Psoas muscle (tissue), 8 donors: ENCODE data around the gene M6PR. TPM values are rescaled to one million over a fixed set of nuclear protein-coding genes. Genes with fewer than 3 reads are reported as not detected.

Experiments used
- ATAC-seq, 4 donors: fragments of 200-7000 bp; cut with Tn5 transposase; one replicate each; pipeline ENCODE4 v1.9.1; 2020; ENCODE audit warnings: moderate library complexity in 3 of 4, mild to moderate bottlenecking in 2 of 4
- DNase-seq, 2 donors: peaks; one replicate each; pipeline ENCODE4 v3.0.0-alpha.2; 2020
- H3K27ac ChIP-seq: fragments of 200-600 bp; one replicate; pipeline ENCODE4 v1.8.0; 2022
- H3K27me3 ChIP-seq, 3 donors: fragments of 200-600 bp in 1 of 3; one replicate each; pipeline versions ENCODE4 v1.6.1 to v1.8.0; 2013 to 2022; ENCODE audit warnings: low read length in 2 of 3, mild to moderate bottlenecking in 2 of 3, moderate library complexity in 1 of 3; ENCODE audit not compliant: insufficient read depth in 3 of 3
- H3K36me3 ChIP-seq, 2 donors: fragments of 200-600 bp in 1 of 2; one replicate each; pipeline versions ENCODE4 v1.6.1 to v1.8.0; 2013 to 2022; ENCODE audit warnings: low read depth in 1 of 2, mild to moderate bottlenecking in 1 of 2, moderate library complexity in 1 of 2; ENCODE audit not compliant: insufficient read depth in 1 of 2
- H3K4me1 ChIP-seq: fragments of 200-600 bp; one replicate; pipeline ENCODE4 v1.8.0; 2022
- H3K4me3 ChIP-seq: fragments of 200-600 bp; one replicate; pipeline ENCODE4 v1.8.0; 2022; ENCODE audit warnings: mild to moderate bottlenecking
- H3K9me3 ChIP-seq: fragments of 200-600 bp; one replicate; pipeline ENCODE4 v1.8.0; 2022
- WGBS, 3 donors: extraction: QIAGEN DNeasy Blood & Tissue Kit; methylation state at CpG; one replicate each; pipeline versions ENCODE4 v1.1.6 to v1.1.7; 2013; 5-methylcytosine and 5-hydroxymethylcytosine counted together
- intact Hi-C, 2 donors: fragments of 100-400 bp; cut with DNase I; formaldehyde crosslinking; loops; one replicate each; pipeline versions ENCODE4 v1.11.0 to v1.14.2; 2022
- polyA plus RNA-seq, 3 donors: library from polyadenylated mRNA; stranded (reverse); fragments of 200-250 nt; gene quantifications; one replicate each; pipeline ENCODE4 v1.2.3, GENCODE V29; 2013
- total RNA-seq, 4 donors: library from RNA; stranded (reverse); fragmentation: NEBNext Ultra II Directional in 2 of 4; extraction: Animal tissue kit (Norgen Biotek cat#: 25700) in 2 of 4; gene quantifications; one replicate each; pipeline versions ENCODE4 v1.2.1 to v1.2.4, GENCODE V29; 2021 to 2023
- TF ChIP-seq, protein P1 (sequence below): fragments of 200-600 bp; IDR thresholded peaks from one replicate; pipeline ENCODE4 v1.8.0; 2022; ENCODE audit warnings: antibody characterized with exemption
- donor health status: healthy with polysubstance abuse.
- donor health status: DM: no; HTN: no; CAD: no; lungs with moderate emphysema.
- donor health status: Bipolar disorder and iron deficiency.
- donor health status: healthy.
- donor health status: DM: yes; HTN: yes; CAD: no.
- donor health status: DM: no; HTN: no; CAD: no.
- donor health status: DM: no; HTN: no; CAD: no.
- donor health status: DM: yes; HTN: yes; CAD: no.

M6PR gene
- total and polyA plus RNA-seq, 7 donors, result 45.0 to 102 (median 63.2) TPM

DNA sequence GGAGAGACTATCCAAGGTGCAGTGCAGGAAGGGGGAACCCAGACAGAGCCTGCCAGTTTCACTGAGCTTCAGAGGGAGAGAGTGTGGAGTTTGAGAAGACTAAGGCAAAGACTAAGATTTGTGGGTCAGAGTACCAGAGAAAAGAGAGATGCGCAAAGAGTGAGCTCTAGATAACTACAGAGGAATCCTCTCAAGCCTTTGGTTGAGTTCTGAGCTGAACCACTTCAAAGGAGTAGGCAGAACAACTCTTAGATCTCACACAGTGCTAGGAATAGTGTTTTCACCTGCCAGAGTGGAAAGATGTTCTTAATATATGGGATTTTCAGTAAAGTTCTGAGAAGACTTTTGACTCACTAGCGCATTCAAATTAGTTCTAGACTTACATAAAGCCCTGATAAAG lies 10.7 kb upstream of the M6PR start:
- Histone ChIP-seq H3K4me3 (no peak overlapping the region), H3K27me3 (no peaks in the 10 kb centered on the region), H3K36me3 (peaks cover 0 to 12% of the 10 kb centered on the region in 2 donors), H3K4me1 (no peaks in the 10 kb centered on the region), H3K9me3 (no peaks in the 10 kb centered on the region), H3K27ac (no peak overlapping the region)
- TF ChIP-seq, protein P1, sequence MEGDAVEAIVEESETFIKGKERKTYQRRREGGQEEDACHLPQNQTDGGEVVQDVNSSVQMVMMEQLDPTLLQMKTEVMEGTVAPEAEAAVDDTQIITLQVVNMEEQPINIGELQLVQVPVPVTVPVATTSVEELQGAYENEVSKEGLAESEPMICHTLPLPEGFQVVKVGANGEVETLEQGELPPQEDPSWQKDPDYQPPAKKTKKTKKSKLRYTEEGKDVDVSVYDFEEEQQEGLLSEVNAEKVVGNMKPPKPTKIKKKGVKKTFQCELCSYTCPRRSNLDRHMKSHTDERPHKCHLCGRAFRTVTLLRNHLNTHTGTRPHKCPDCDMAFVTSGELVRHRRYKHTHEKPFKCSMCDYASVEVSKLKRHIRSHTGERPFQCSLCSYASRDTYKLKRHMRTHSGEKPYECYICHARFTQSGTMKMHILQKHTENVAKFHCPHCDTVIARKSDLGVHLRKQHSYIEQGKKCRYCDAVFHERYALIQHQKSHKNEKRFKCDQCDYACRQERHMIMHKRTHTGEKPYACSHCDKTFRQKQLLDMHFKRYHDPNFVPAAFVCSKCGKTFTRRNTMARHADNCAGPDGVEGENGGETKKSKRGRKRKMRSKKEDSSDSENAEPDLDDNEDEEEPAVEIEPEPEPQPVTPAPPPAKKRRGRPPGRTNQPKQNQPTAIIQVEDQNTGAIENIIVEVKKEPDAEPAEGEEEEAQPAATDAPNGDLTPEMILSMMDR, result no peak
- 97 to 99% (median 98%) methylated on average over 2 of the region's 2 CpGs for whole genome bisulfite sequencing, 3 donors
- ATAC-seq (no peak), DNase-seq (no peak)
- intact Hi-C loops, result no loop called here

DNA sequence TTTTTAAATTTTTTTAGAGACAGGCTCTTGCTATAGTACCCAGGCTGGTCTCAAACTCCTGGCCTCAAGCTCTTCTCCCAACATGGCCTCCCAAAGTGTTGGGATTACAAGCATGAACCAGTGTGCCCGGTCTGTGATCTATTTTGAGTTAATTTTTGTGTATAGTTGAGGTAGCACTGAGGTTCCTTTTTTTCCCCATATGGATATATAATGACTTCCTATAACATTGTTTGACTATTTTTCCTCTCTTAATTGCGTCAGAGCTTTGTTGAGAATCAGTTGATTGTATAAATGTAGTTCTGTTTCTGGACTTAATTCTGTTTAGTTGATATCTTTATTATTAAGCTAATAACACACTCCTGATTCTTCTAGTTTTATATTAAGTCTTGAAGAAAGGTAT lies 8.6 kb upstream of the M6PR start:
- WGBS, 3 donors, result 31 to 68% (median 64%) methylated on average over 2 of the region's 2 CpGs
- peaks cover 0 to 28% of the 10 kb centered on the region in 2 donors for H3K36me3 ChIP-seq
- no peak overlapping the region for H3K4me3 ChIP-seq
- no peaks in the 10 kb centered on the region for H3K9me3 ChIP-seq
- intact Hi-C loops, result no loop called here
- H3K4me1 ChIP-seq, result no peaks in the 10 kb centered on the region
- H3K27me3 ChIP-seq, result no peaks in the 10 kb centered on the region
- TF ChIP-seq, protein P1, result no peak
- H3K27ac ChIP-seq, result no peak overlapping the region
- no peak for ATAC-seq
- no peak for DNase-seq

DNA sequence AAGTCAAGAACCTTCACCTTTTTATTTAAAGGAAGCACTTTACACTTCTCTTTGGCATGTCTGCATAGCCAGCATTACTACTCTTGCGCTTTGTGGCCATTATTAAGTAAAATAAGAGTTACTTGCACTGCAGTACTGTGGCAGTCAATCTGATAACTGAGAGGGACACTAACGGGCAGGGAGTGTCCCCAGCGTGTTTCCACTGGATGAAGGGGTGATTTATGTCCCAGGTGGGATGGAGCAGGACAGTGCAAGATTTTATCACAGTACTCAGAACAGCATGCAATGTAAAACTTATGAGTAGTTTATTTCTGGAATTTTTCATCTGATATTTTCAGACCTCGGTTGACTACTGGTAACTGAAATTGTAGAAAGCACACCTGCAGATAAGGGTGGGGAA lies 8.1 kb upstream of the M6PR start:
- no peak overlapping the region for H3K27ac ChIP-seq
- no peaks in the 10 kb centered on the region for H3K9me3 ChIP-seq
- no peaks in the 10 kb centered on the region for H3K4me1 ChIP-seq
- ATAC-seq (no peak), DNase-seq (no peak)
- TF ChIP-seq, protein P1, result no peak
- H3K27me3 ChIP-seq, result no peaks in the 10 kb centered on the region
- WGBS, 3 donors, result 63 to 82% (median 77%) methylated on average over 4 of the region's 4 CpGs
- peaks cover 0 to 29% of the 10 kb centered on the region in 2 donors for H3K36me3 ChIP-seq
- intact Hi-C loops, result no loop called here
- H3K4me3 ChIP-seq, result no peak overlapping the region

DNA sequence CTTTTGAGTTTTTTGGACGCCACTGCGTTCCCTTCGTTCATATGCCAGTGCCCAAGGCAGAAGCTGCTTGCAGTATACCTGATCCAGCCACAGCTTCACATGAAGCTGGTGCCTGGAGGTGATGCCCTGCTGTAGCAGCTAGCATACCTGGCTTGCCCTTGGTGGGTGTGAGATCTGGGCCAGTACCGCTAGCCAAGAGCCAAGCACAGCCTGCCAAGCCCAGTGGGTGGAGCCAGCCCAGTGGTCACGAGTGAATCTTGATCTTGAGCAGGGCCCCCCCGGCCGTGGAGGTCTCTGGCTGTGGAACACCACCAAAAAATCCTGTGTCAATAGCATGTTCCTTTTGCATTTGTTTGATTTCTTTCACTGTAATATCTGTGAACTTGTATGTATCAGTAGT lies 7.3 kb upstream of the M6PR start:
- DNase-seq (no peak), ATAC-seq (no peak)
- no peaks in the 10 kb centered on the region for H3K27me3 ChIP-seq
- no peaks in the 10 kb centered on the region for H3K9me3 ChIP-seq
- H3K27ac ChIP-seq, result no peak overlapping the region
- no peak overlapping the region for H3K4me3 ChIP-seq
- TF ChIP-seq, protein P1, result no peak
- intact Hi-C loops, result no loop called here
- H3K36me3 ChIP-seq, result peaks cover 0 to 29% of the 10 kb centered on the region in 2 donors
- 70 to 80% (median 72%) methylated on average over 7 of the region's 7 CpGs for WGBS, 3 donors
- H3K4me1 ChIP-seq, result no peaks in the 10 kb centered on the region

DNA sequence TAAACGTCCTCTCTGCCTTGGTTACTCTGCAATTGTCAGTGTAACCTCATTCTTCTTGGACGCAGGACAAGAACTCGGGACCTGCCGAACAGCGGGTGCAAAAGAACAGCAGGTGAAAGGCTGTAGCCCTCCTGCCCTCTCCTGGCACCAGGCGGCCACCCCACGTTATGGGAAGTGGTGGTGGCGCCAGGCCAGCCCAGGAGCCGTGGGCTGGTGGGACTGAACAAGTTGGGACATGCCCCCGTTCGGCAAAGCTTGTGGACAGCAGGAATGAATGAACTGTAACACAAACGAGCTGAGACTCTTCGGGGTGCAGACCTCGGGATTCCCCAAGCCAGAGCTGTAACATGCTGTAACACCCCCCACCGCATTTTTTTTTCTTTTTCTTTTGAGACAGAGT lies 6.6 kb upstream of the M6PR start:
- DNase-seq (no peak), ATAC-seq (no peak)
- Histone ChIP-seq H3K36me3 (peaks cover 0 to 27% of the 10 kb centered on the region in 2 donors), H3K4me1 (peaks cover 5% of the 10 kb centered on the region), H3K9me3 (no peaks in the 10 kb centered on the region), H3K4me3 (no peak overlapping the region), H3K27ac (no peak overlapping the region), H3K27me3 (no peaks in the 10 kb centered on the region)
- 92 to 97% (median 93%) methylated on average over 15 of the region's 15 CpGs for WGBS, 3 donors
- intact Hi-C loops, result no loop called here
- TF ChIP-seq, protein P1, result no peak
